GM08714 (cell line): ENCODE results near the gene RNF13.

Experiments used
- H3K4me3 ChIP-seq: fragments of 200-500 bp; sonication (Bioruptor generic); 2 replicates; pipeline ENCODE4 v1.5.1; 2014; ENCODE audit warnings: mild to moderate bottlenecking, low read length, inconsistent platforms
- ZNF274 ChIP-seq: IDR thresholded peaks from 2 replicates; pipeline ENCODE4 v1.6.1; 2012; ENCODE audit warnings: mild to moderate bottlenecking, low read depth, low read length

The RNF13 gene

GRCh38 chr3:149839896-149840295 lies 26.9 kb downstream of the RNF13 start:
- TF ChIP-seq ZNF274: no peak

GRCh38 chr3:149843502-149843901 lies 30.5 kb downstream of the RNF13 start:
- H3K4me3 ChIP-seq: no peak overlapping the region
- no peak for TF ChIP-seq ZNF274

More at GRCh38 chr3:149839896-149840295, 26.9 kb downstream of the RNF13 start:
- no peak overlapping the region for H3K4me3 ChIP-seq

GRCh38 chr3:149844091-149844490 lies 31.1 kb downstream of the RNF13 start:
- TF ChIP-seq ZNF274: no peak
- H3K4me3 ChIP-seq: no peak overlapping the region

GRCh38 chr3:149845570-149846244 lies 32.7 kb downstream of the RNF13 start:
- no peak overlapping the region for H3K4me3 ChIP-seq
- TF ChIP-seq ZNF274: no peak

GRCh38 chr3:149848238-149848637 lies 35.2 kb downstream of the RNF13 start:
- TF ChIP-seq ZNF274: no peak
- no peak overlapping the region for H3K4me3 ChIP-seq

- no peak overlapping the region for H3K4me3 ChIP-seq
- TF ChIP-seq ZNF274: no peak
Measured at GRCh38 chr3:149848688-149849087, 35.7 kb downstream of the RNF13 start.

- TF ChIP-seq ZNF274: no peak
Measured at GRCh38 chr3:149850787-149851584, 38.0 kb downstream of the RNF13 start.

GRCh38 chr3:149858911-149859310 lies 45.9 kb downstream of the RNF13 start:
- no peak overlapping the region for H3K4me3 ChIP-seq
- TF ChIP-seq ZNF274: no peak

More at GRCh38 chr3:149850787-149851584, 38.0 kb downstream of the RNF13 start:
- H3K4me3 ChIP-seq: no peak overlapping the region

GRCh38 chr3:149860881-149861280 lies 47.9 kb downstream of the RNF13 start:
- no peak overlapping the region for H3K4me3 ChIP-seq
- TF ChIP-seq ZNF274: no peak

GRCh38 chr3:149867563-149867962 lies 54.5 kb downstream of the RNF13 start:
- H3K4me3 ChIP-seq: no peak overlapping the region
- TF ChIP-seq ZNF274: no peak

- H3K4me3 ChIP-seq: no peak overlapping the region
- TF ChIP-seq ZNF274: no peak
Measured at GRCh38 chr3:149871855-149872254, 58.8 kb downstream of the RNF13 start.

- H3K4me3 ChIP-seq: no peak overlapping the region
- no peak for TF ChIP-seq ZNF274
Measured at GRCh38 chr3:149872589-149872988, 59.6 kb downstream of the RNF13 start.

- no peak for TF ChIP-seq ZNF274
- H3K4me3 ChIP-seq: no peak overlapping the region
Measured at GRCh38 chr3:149877668-149878067, 64.7 kb downstream of the RNF13 start.

GRCh38 chr3:149879872-149880271 lies 66.9 kb downstream of the RNF13 start:
- TF ChIP-seq ZNF274: no peak
- no peak overlapping the region for H3K4me3 ChIP-seq

- no peak overlapping the region for H3K4me3 ChIP-seq
- no peak for TF ChIP-seq ZNF274
Measured at GRCh38 chr3:149881879-149882278, 68.9 kb downstream of the RNF13 start.
